ENCODE measurements around the gene FAM181A. TPM values are rescaled to one million over a fixed set of nuclear protein-coding genes. Genes with fewer than 3 reads are reported as not detected.

FAM181A gene
- total RNA-seq, 1 experiment from 2014 or later = not detected

GRCh38 chr14:93914278-93914677 lies 12.9 kb upstream of the FAM181A start:
- Histone ChIP-seq H3K9ac (ENCODE audit: low read length) (no peak overlapping the region), H3K27me3 (ENCODE audit: low read length) (no peaks in the 10 kb centered on the region; the same call in 1 of the 2 replicates), H2AFZ (ENCODE audit: low read length) (no peak overlapping the region), H3K9me3 (ENCODE audit: low read length) (no peaks in the 10 kb centered on the region), H3K4me3 (ENCODE audit: low read length) (no peak overlapping the region), H3K36me3 (ENCODE audit: low read depth, low read length) (no peaks in the 10 kb centered on the region), H3K4me2 (ENCODE audit: low read length) (no peak overlapping the region), H3K79me2 (ENCODE audit: low read length) (no peaks in the 10 kb centered on the region), H3K9me2 (replicated peaks; ENCODE audit: low read length) (no peaks in the 10 kb centered on the region), H4K20me1 (ENCODE audit: low read length) (no peaks in the 10 kb centered on the region), H3K27ac (ENCODE audit: low read length) (no peak overlapping the region), H3F3A (ENCODE audit: low read length, unreplicated experiment) (no peaks in the 10 kb centered on the region), H3K4me1 (ENCODE audit: insufficient read depth, low read length) (no peaks in the 10 kb centered on the region)
- DNase-seq (no peak), ATAC-seq (no peak)
- POLR2A ChIA-PET (ENCODE audit: unreplicated experiment) = no interaction called here
- BruUV-seq (replicated peaks) = no TSS peak
- TF ChIP-seq CTCF (conservative IDR thresholded peaks at IDR 0.05; ENCODE audit: low read depth, low read length) = no peak
- no peak for TF ChIP-seq EZH2phosphoT487 (IDR thresholded peaks at IDR 0.05; ENCODE audit: borderline replicate concordance, low read length)
- no peak for TF ChIP-seq EZH2 (IDR thresholded peaks at IDR 0.05; ENCODE audit: low read length, unreplicated experiment)
- intact Hi-C loops (cut with micrococcal nuclease) = no loop called here
- CTCF ChIA-PET = no interaction called here

DNA sequence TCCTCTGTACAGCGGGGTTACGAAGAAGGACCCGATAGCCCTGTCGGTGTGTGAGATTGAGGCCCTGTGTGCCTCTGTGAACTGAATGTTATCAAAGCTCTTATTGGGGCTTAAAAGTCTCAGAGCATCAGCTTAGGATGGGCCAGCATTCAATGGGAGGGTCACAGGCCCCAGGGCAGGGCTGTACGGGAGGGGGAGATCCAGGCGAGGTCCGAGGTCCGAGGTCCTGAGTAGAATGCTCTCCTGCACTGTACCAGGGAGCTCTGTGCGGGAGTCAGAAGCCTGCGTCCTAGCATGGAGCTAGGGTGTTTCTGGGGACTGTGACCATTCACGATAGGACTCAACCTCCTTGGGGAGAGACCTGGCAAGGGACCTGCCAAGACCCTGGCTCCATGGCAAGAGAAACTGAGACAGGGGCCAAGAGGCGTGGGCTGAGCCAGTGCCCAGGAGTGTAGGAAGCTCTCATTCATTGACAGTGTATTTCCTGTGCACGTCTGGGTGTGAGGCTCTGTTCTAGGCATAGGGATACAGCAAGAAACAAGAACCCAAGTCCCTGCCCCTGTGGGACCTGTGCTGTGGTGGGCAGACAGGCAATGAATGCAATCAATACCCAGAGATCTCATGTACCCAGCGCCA lies 12.0 kb upstream of the FAM181A start:
- H3K27ac ChIP-seq (ENCODE audit: low read length) = no peak overlapping the region
- H3K27me3 ChIP-seq (ENCODE audit: low read length) = no peaks in the 10 kb centered on the region; the same call in none of the 2 replicates
- H2AFZ ChIP-seq (ENCODE audit: low read length) = no peak overlapping the region
- intact Hi-C loops (cut with micrococcal nuclease) = no loop called here
- H4K20me1 ChIP-seq (ENCODE audit: low read length) = no peaks in the 10 kb centered on the region
- H3K4me1 ChIP-seq (ENCODE audit: insufficient read depth, low read length) = no peaks in the 10 kb centered on the region
- ATAC-seq (no peak), DNase-seq (no peak)
- TF ChIP-seq EZH2phosphoT487 (IDR thresholded peaks at IDR 0.05; ENCODE audit: borderline replicate concordance, low read length) (no peak), EZH2 (IDR thresholded peaks at IDR 0.05; ENCODE audit: low read length, unreplicated experiment) (no peak), CTCF (conservative IDR thresholded peaks at IDR 0.05; ENCODE audit: low read depth, low read length) (no peak)
- H3K4me3 ChIP-seq (ENCODE audit: low read length) = no peak overlapping the region
- ChIA-PET POLR2A (ENCODE audit: unreplicated experiment) (no interaction called here), CTCF (no interaction called here)
- H3K36me3 ChIP-seq (ENCODE audit: low read depth, low read length) = no peaks in the 10 kb centered on the region
- H3K9me3 ChIP-seq (ENCODE audit: low read length) = no peaks in the 10 kb centered on the region
- H3K9me2 ChIP-seq (replicated peaks; ENCODE audit: low read length) = no peaks in the 10 kb centered on the region
- BruUV-seq (replicated peaks) = no TSS peak
- no peak overlapping the region for H3K9ac ChIP-seq (ENCODE audit: low read length)
- H3K79me2 ChIP-seq (ENCODE audit: low read length) = no peaks in the 10 kb centered on the region
- no peaks in the 10 kb centered on the region for H3F3A ChIP-seq (ENCODE audit: low read length, unreplicated experiment)
- no peak overlapping the region for H3K4me2 ChIP-seq (ENCODE audit: low read length)

- Histone ChIP-seq H3K4me1 (ENCODE audit: insufficient read depth, low read length) (no peaks in the 10 kb centered on the region), H3K9me2 (replicated peaks; ENCODE audit: low read length) (no peaks in the 10 kb centered on the region), H3K27ac (ENCODE audit: low read length) (no peak overlapping the region), H4K20me1 (ENCODE audit: low read length) (no peaks in the 10 kb centered on the region), H3K4me3 (ENCODE audit: low read length) (no peak overlapping the region), H3K36me3 (ENCODE audit: low read depth, low read length) (no peaks in the 10 kb centered on the region), H3K9me3 (ENCODE audit: low read length) (no peaks in the 10 kb centered on the region), H3K79me2 (ENCODE audit: low read length) (no peaks in the 10 kb centered on the region), H3K4me2 (ENCODE audit: low read length) (no peak overlapping the region), H2AFZ (ENCODE audit: low read length) (no peak overlapping the region), H3K27me3 (ENCODE audit: low read length) (peaks cover 3% of the 10 kb centered on the region), H3K9ac (ENCODE audit: low read length) (no peak overlapping the region), H3F3A (ENCODE audit: low read length, unreplicated experiment) (no peaks in the 10 kb centered on the region)
- DNase-seq (no peak), ATAC-seq (no peak)
- TF ChIP-seq CTCF (conservative IDR thresholded peaks at IDR 0.05; ENCODE audit: low read depth, low read length) (no peak), EZH2phosphoT487 (IDR thresholded peaks at IDR 0.05; ENCODE audit: borderline replicate concordance, low read length) (no peak), EZH2 (IDR thresholded peaks at IDR 0.05; ENCODE audit: low read length, unreplicated experiment) (no peak)
- intact Hi-C loops (cut with micrococcal nuclease) = no loop called here
- ChIA-PET POLR2A (ENCODE audit: unreplicated experiment) (no interaction called here), CTCF (no interaction called here)
- BruUV-seq (replicated peaks) = no TSS peak
Observed at GRCh38 chr14:93915800-93916199, 11.3 kb upstream of the FAM181A start.
